OCI-LY3 (cell line): ENCODE data around the gene TMEM258.

Experiments
- H2AFZ ChIP-seq: fragments of 200-600, 300-600 bp; shearing (Covaris generic); 2 replicates; pipeline ENCODE4 v1.6.0; 2014; ENCODE audit warnings: antibody characterized with exemption, low read depth, low read length
- H3K27ac ChIP-seq: fragments of 200-600, 300-600 bp; sonication (generic); 2 replicates; pipeline ENCODE4 v1.5.1; 2014; ENCODE audit warnings: mild to moderate bottlenecking, low read length, moderate library complexity, mixed read lengths
- H3K27me3 ChIP-seq: fragments of 200-600, 300-600 bp; sonication (generic); 2 replicates; pipeline ENCODE4 v1.6.1; 2014; ENCODE audit warnings: low read depth, low read length, mixed read lengths
- H3K36me3 ChIP-seq: fragments of 200-600, 300-600 bp; sonication (generic); replicated peaks from 2 replicates; pipeline ENCODE3; 2014; ENCODE audit warnings: low read depth, low read length, mixed read lengths
- H3K4me1 ChIP-seq: fragments of 300-600, 200-600 bp; sonication (generic); 2 replicates; pipeline ENCODE4 v1.6.1; 2014; ENCODE audit warnings: low read length, mixed read lengths
- H3K4me2 ChIP-seq: fragments of 200-600, 300-600 bp; sonication (generic); 2 replicates; pipeline ENCODE4 v1.6.1; 2014; ENCODE audit warnings: low read length, mixed read lengths
- H3K4me3 ChIP-seq: fragments of 300-600, 200-600 bp; sonication (generic); 2 replicates; pipeline ENCODE4 v1.5.1; 2014; ENCODE audit warnings: antibody characterized with exemption, mild to moderate bottlenecking, low read length, moderate library complexity
- H3K79me2 ChIP-seq: fragments of 300-600, 200-600 bp; shearing (Covaris generic); 2 replicates; pipeline ENCODE4 v1.6.1; 2014; ENCODE audit warnings: mild to moderate bottlenecking, low read length, mixed read lengths
- H3K9ac ChIP-seq: fragments of 300-600, 200-600 bp; shearing (Covaris generic); 2 replicates; pipeline ENCODE4 v1.6.0; 2014; ENCODE audit warnings: mild to moderate bottlenecking, low read length, moderate library complexity
- H3K9me3 ChIP-seq: fragments of 200-600, 300-600 bp; shearing (Covaris generic); 2 replicates; pipeline ENCODE4 v1.6.1; 2014; ENCODE audit warnings: low read length, mixed read lengths; ENCODE audit not compliant: insufficient read depth
- H4K20me1 ChIP-seq: fragments of 200-600, 300-600 bp; sonication (generic); 2 replicates; pipeline ENCODE4 v1.6.1; 2016; ENCODE audit warnings: low read length, mixed read lengths; ENCODE audit not compliant: insufficient read depth
- EZH2phosphoT487 ChIP-seq: fragments of 200-600 bp; shearing (Covaris generic); IDR thresholded peaks from 2 replicates; pipeline ENCODE4 v1.6.1; 2018; ENCODE audit warnings: antibody characterized with exemption, mixed run types, low read depth
- TF ChIP-seq, protein P1 (sequence below): fragments of 200-600, 300-600 bp; sonication (generic); IDR thresholded peaks from 2 replicates; pipeline ENCODE4 v1.5.1; 2014; ENCODE audit warnings: antibody characterized with exemption, low read length, low read depth

Gene TMEM258

GRCh38 chr11:61784506-61784805, 7.9 kb downstream of the TMEM258 start:
- Histone ChIP-seq H3K27me3 (no peaks in the 10 kb centered on the region), H3K4me1 (no peaks in the 10 kb centered on the region), H3K4me2 (no peak overlapping the region), H3K36me3 (peaks cover 51% of the 10 kb centered on the region), H3K27ac (no peak overlapping the region), H3K9ac (no peak overlapping the region), H3K79me2 (peaks cover 4% of the 10 kb centered on the region; the same call in 1 of the 2 replicates), H4K20me1 (peaks cover 16% of the 10 kb centered on the region; the same call in 1 of the 2 replicates), H3K9me3 (no peaks in the 10 kb centered on the region), H3K4me3 (no peak overlapping the region), H2AFZ (no peak overlapping the region)
- TF ChIP-seq EZH2phosphoT487: no peak
- TF ChIP-seq, protein P1, sequence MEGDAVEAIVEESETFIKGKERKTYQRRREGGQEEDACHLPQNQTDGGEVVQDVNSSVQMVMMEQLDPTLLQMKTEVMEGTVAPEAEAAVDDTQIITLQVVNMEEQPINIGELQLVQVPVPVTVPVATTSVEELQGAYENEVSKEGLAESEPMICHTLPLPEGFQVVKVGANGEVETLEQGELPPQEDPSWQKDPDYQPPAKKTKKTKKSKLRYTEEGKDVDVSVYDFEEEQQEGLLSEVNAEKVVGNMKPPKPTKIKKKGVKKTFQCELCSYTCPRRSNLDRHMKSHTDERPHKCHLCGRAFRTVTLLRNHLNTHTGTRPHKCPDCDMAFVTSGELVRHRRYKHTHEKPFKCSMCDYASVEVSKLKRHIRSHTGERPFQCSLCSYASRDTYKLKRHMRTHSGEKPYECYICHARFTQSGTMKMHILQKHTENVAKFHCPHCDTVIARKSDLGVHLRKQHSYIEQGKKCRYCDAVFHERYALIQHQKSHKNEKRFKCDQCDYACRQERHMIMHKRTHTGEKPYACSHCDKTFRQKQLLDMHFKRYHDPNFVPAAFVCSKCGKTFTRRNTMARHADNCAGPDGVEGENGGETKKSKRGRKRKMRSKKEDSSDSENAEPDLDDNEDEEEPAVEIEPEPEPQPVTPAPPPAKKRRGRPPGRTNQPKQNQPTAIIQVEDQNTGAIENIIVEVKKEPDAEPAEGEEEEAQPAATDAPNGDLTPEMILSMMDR: no peak

DNA sequence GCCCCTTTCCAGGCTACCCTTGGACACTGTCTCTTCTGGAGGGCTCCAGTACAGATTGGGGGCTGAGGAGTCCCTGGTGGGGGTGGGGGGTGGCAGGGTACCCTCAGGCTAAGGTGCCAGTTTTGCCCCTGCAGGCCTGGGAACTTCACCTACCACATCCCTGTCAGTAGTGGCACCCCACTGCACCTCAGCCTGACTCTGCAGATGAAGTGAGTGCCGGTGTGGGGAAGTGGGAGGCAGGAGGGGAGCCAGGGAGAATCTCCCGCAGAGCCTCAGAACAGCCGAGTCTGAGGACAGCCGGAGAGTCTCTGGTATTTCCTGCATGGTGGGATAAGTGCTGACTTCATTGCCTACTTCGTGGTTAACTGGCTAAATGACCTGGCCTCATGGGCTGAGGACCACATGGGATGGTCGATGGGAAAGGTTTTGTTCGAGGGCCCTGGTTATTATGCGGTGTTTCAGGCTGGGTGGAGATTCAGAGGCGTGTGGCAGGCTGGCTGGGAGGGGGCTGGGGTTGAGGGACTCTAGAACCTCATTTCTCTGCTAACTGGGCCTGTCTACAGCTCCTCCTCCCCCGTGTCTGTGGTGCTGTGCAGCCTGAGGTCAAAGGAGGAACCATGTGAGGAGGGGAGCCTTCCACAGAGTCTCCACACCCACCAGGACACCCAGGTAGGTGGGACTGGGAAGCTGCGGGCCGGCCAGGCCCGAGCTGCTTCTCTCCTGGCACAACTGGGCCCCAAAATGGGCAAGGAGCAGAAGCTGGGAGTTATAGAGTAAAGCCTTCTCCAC, 8.5 kb downstream of the TMEM258 start:
- H4K20me1 ChIP-seq: peaks cover 16% of the 10 kb centered on the region; the same call in 1 of the 2 replicates
- H3K9ac ChIP-seq: no peak overlapping the region
- peaks cover 45% of the 10 kb centered on the region for H3K36me3 ChIP-seq
- no peak overlapping the region for H2AFZ ChIP-seq
- H3K4me1 ChIP-seq: no peaks in the 10 kb centered on the region
- no peak overlapping the region for H3K27ac ChIP-seq
- no peaks in the 10 kb centered on the region for H3K79me2 ChIP-seq
- no peak overlapping the region for H3K4me3 ChIP-seq
- no peaks in the 10 kb centered on the region for H3K9me3 ChIP-seq
- TF ChIP-seq EZH2phosphoT487: no peak
- TF ChIP-seq, protein P1: no peak
- no peak overlapping the region for H3K4me2 ChIP-seq
- no peaks in the 10 kb centered on the region for H3K27me3 ChIP-seq

DNA sequence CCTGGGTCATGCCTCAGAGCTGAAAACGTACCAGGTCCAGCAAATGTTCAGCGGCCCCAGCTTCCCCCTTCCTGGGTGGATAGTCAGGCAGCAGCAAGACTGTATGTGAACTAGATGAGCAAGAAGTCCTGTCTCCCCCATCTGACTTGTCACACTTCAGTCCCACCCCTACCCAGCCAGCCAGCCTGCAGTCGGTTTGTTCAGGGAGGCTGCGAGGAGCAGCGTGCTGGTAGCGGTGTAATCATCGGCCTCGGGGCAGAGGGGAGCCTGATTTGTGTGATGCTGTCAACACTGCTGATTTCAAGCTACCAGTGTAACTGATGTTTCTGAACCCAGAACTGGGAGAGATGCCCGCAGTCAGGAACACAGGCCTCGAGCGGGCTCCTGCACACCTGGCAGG, 9.6 kb downstream of the TMEM258 start:
- Histone ChIP-seq H3K79me2 (no peaks in the 10 kb centered on the region), H3K27ac (no peak overlapping the region), H3K4me3 (no peak overlapping the region), H3K27me3 (no peaks in the 10 kb centered on the region), H3K9ac (no peak overlapping the region), H3K4me1 (no peaks in the 10 kb centered on the region), H2AFZ (no peak overlapping the region), H3K4me2 (no peak overlapping the region), H3K9me3 (no peaks in the 10 kb centered on the region), H3K36me3 (peaks cover 36% of the 10 kb centered on the region), H4K20me1 (peaks cover 16% of the 10 kb centered on the region; the same call in 1 of the 2 replicates)
- no peak for TF ChIP-seq EZH2phosphoT487
- TF ChIP-seq, protein P1: no peak

DNA sequence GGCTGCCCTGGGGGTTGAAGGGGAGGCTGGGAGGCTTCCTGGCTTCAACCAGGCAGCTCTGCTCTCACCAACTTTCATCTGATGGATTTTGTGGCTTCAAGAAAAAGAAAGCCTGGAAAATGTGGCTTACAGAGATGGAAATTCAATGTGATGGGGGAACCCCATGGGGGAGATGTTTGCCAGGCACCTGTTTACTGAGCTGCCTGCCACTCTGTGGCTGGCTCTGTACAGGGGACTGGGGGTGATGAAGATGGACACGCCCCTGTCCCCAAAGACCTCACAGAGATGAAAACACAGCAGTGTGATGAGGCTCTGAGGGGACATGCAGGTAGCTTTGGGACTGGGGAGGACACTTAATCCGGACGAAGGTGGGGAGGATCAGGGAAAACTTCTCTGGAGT, 10.1 kb downstream of the TMEM258 start:
- Histone ChIP-seq H3K4me3 (no peak overlapping the region), H3K79me2 (no peaks in the 10 kb centered on the region), H4K20me1 (0 out of 2 replicates have a peak, but pooled peaks cover 10% of the 10 kb centered on the region), H3K9ac (no peak overlapping the region), H2AFZ (no peak overlapping the region), H3K9me3 (no peaks in the 10 kb centered on the region), H3K36me3 (peaks cover 30% of the 10 kb centered on the region), H3K4me1 (no peaks in the 10 kb centered on the region), H3K4me2 (no peak overlapping the region), H3K27ac (no peak overlapping the region), H3K27me3 (no peaks in the 10 kb centered on the region)
- TF ChIP-seq, protein P1: no peak
- TF ChIP-seq EZH2phosphoT487: no peak
